ENCODE results near the gene AZGP1. TPM values are rescaled to one million over a fixed set of nuclear protein-coding genes. Genes with fewer than 3 reads are reported as not detected.
"Not testable (repeated sequence)": the region's sequence is repeated elsewhere in the genome, so short reads cannot be mapped to it uniquely, and the experiment has no call there.

Gene AZGP1
- total and polyA plus RNA-seq, 2 experiments from 2014 or later: 52.6 to 73.6 TPM

DNA sequence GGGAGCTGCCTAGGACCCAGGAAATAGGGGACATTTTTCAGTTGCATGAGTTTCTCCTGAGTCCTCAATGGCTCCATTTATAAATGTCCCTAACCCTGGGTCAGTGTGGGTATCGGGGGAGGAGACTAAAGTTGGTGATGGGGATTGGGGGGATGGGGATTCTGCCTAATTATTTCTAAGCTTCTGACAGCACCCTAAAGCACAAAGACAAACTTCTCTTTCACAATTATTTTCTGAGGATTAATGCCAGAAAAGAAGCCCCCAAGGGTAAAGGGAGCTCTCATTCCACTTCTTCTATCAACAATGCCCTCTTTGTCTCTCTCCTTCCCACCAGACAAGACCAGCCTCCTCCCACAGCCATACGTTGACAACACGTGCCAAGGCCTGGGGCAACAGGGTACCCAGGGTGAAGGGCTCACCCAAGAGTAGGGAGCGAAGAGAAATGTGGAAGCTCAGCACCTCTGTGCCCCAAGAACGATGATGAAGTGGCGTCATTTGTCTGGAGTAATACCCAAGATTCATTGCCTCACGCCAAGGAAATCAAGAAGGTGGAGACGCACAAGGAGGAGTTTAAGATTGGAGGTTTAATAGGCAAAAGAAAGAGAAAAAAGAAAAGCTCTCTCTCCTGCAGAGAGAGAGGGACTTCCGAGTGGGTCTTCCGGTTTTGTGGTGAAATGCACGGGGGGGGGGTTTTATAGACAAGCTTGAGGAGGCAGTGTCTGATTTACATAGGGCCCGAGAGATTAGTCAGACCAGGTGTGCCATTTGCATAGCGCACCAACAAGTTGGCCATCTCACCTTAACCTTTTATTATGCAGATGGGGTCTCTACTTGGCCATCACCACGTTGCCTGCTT lies 32.0 kb downstream of the AZGP1 start:
- Histone ChIP-seq H3K79me2 (no peaks in the 10 kb centered on the region), H4K20me1 (ENCODE audit: insufficient read depth, poor library complexity, severe bottlenecking) (no peaks in the 10 kb centered on the region), H3K27ac (no peak overlapping the region), H3K27me3 (no peaks in the 10 kb centered on the region), H3K4me3 (no peak overlapping the region), H3K9me2 (replicated peaks; ENCODE audit: insufficient read depth) (no peaks in the 10 kb centered on the region), H3K4me2 (no peak overlapping the region), H3K4me1 (ENCODE audit: insufficient read depth) (no peaks in the 10 kb centered on the region), H3K9me3 (ENCODE audit: low read depth) (no peaks in the 10 kb centered on the region), H3K36me3 (replicated peaks; ENCODE audit: insufficient read depth, low read depth) (no peaks in the 10 kb centered on the region), H2AFZ (no peak overlapping the region)
- TF ChIP-seq CTCF (IDR thresholded peaks at IDR 0.05; ENCODE audit: poor library complexity): no peak
- no peak for TF ChIP-seq EZH2phosphoT487 (IDR thresholded peaks at IDR 0.05; ENCODE audit: low read depth, severe bottlenecking, unreplicated experiment)
- no peak for TF ChIP-seq EZH2 (IDR thresholded peaks at IDR 0.05; ENCODE audit: borderline replicate concordance)
- DNase-seq (ENCODE audit: low spot score): no peak
- WGBS (ENCODE audit: low lambda C conversion rate, missing lambda C conversion rate): 57% methylated on average over 12 of the region's 14 CpGs

GRCh38 chr7:99938296-99938695 lies 37.5 kb downstream of the AZGP1 start:
- Histone ChIP-seq H3K4me1 (ENCODE audit: insufficient read depth) (no peaks in the 10 kb centered on the region), H3K27ac (no peak overlapping the region), H3K9me2 (replicated peaks; ENCODE audit: insufficient read depth) (no peaks in the 10 kb centered on the region), H2AFZ (no peak overlapping the region), H3K4me3 (no peak overlapping the region), H4K20me1 (ENCODE audit: insufficient read depth, poor library complexity, severe bottlenecking) (no peaks in the 10 kb centered on the region), H3K4me2 (no peak overlapping the region), H3K79me2 (no peaks in the 10 kb centered on the region), H3K27me3 (no peaks in the 10 kb centered on the region), H3K36me3 (replicated peaks; ENCODE audit: insufficient read depth, low read depth) (no peaks in the 10 kb centered on the region), H3K9me3 (ENCODE audit: low read depth) (no peaks in the 10 kb centered on the region)
- TF ChIP-seq EZH2 (IDR thresholded peaks at IDR 0.05; ENCODE audit: borderline replicate concordance) (no peak), EZH2phosphoT487 (IDR thresholded peaks at IDR 0.05; ENCODE audit: low read depth, severe bottlenecking, unreplicated experiment) (no peak), CTCF (IDR thresholded peaks at IDR 0.05; ENCODE audit: poor library complexity) (no peak)
- WGBS (ENCODE audit: low lambda C conversion rate, missing lambda C conversion rate): 92% methylated on average over 2 of the region's 2 CpGs
- no peak for DNase-seq (ENCODE audit: low spot score)

GRCh38 chr7:99935009-99935408 lies 40.8 kb downstream of the AZGP1 start:
- not testable (repeated sequence) for H3K27me3 ChIP-seq; H3K4me3 ChIP-seq; H3K36me3 ChIP-seq (replicated peaks; ENCODE audit: insufficient read depth, low read depth); H3K4me1 ChIP-seq (ENCODE audit: insufficient read depth); H3K9me3 ChIP-seq (ENCODE audit: low read depth); H3K27ac ChIP-seq; H2AFZ ChIP-seq; H3K79me2 ChIP-seq; H3K9me2 ChIP-seq (replicated peaks; ENCODE audit: insufficient read depth); DNase-seq (ENCODE audit: low spot score); H4K20me1 ChIP-seq (ENCODE audit: insufficient read depth, poor library complexity, severe bottlenecking); H3K4me2 ChIP-seq
- WGBS (ENCODE audit: low lambda C conversion rate, missing lambda C conversion rate): 68% methylated on average over 4 of the region's 4 CpGs

DNA sequence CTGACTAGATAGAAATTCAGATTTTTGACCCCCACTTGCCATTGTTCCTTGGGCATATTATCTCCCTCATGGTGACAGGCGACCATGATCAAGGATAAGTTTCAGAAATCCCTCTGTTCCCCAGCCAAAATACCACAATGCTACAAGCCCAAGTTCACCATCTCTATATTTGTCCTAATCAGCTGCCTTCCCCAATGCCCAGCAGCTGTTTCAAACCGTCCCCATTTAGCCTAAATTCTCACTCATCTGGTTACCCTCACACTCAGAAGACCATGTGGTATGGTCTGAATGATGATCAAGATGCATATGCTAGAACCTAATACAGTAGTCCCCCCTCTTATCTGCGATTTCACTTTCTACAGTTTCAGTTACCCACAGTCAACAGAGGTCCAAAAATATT lies 45.5 kb downstream of the AZGP1 start:
- no peaks in the 10 kb centered on the region for H3K9me3 ChIP-seq (ENCODE audit: low read depth)
- no peaks in the 10 kb centered on the region for H3K36me3 ChIP-seq (replicated peaks; ENCODE audit: insufficient read depth, low read depth)
- no peak for DNase-seq (ENCODE audit: low spot score)
- WGBS (ENCODE audit: low lambda C conversion rate, missing lambda C conversion rate): 92% methylated on average over 3 of the region's 3 CpGs
- H2AFZ ChIP-seq: no peak overlapping the region
- H3K4me3 ChIP-seq: no peak overlapping the region
- H3K27me3 ChIP-seq: peaks cover 27% of the 10 kb centered on the region
- H4K20me1 ChIP-seq (ENCODE audit: insufficient read depth, poor library complexity, severe bottlenecking): no peaks in the 10 kb centered on the region
- no peaks in the 10 kb centered on the region for H3K79me2 ChIP-seq
- no peaks in the 10 kb centered on the region for H3K9me2 ChIP-seq (replicated peaks; ENCODE audit: insufficient read depth)
- peaks cover 5% of the 10 kb centered on the region for H3K4me1 ChIP-seq (ENCODE audit: insufficient read depth)
- no peak overlapping the region for H3K4me2 ChIP-seq
- H3K27ac ChIP-seq: no peak overlapping the region
- TF ChIP-seq CTCF (IDR thresholded peaks at IDR 0.05; ENCODE audit: poor library complexity) (no peak), EZH2 (IDR thresholded peaks at IDR 0.05; ENCODE audit: borderline replicate concordance) (no peak)
